ENCODE measurements around the gene SLC23A3. TPM values are rescaled to one million over a fixed set of nuclear protein-coding genes. Genes with fewer than 3 reads are reported as not detected.
A peak's percentile ranks its signal among the peaks of the same experiment; 100 is the strongest.

Gene SLC23A3
- total and polyA plus RNA-seq, 9 of the 15 experiments (the other 6 are each of a cell fraction or from before 2014, with no cell fraction given) = 0.06 to 0.64 (median 0.16) TPM

GRCh38 chr2:219206328-219207133, 36.7 kb upstream of the SLC23A3 start, which contains the start of gene ZFAND2B (continued):
- TF ChIP-seq ZBTB40 (IDR thresholded peaks at IDR 0.05) (0 out of 2 replicates have a peak, but pooled peaks have one; percentile 9), ZBTB40 (CRISPR knock-in tag; IDR thresholded peaks at IDR 0.05) (no peak), SMARCA5 (IDR thresholded peaks at IDR 0.05) (no peak), ZNF311 (CRISPR knock-in tag; IDR thresholded peaks at IDR 0.05) (no peak), NFIC (IDR thresholded peaks at IDR 0.05) (no peak), RFX7 (CRISPR knock-in tag; IDR thresholded peaks at IDR 0.05) (no peak), CCNT2 (IDR thresholded peaks at IDR 0.05; ENCODE audit: borderline replicate concordance, extremely low read depth, insufficient read length, low read depth, low read length) (peak; percentile 49), E2F6 (IDR thresholded peaks at IDR 0.05; ENCODE audit: borderline replicate concordance in 1 of 2, extremely low read depth in 1 of 2, insufficient read depth in 1 of 2, insufficient read length in 1 of 2, low read depth in 1 of 2, low read length in 1 of 2, poor library complexity in 1 of 2, severe bottlenecking in 1 of 2) (peak in 1 of 2 experiments; percentile 32), SRSF9 (IDR thresholded peaks at IDR 0.05; ENCODE audit: borderline replicate concordance, low read depth, low read length) (no peak), CHD2 (IDR thresholded peaks at IDR 0.05; ENCODE audit: low read depth, low read length) (no peak), ZNF507 (tag; conservative IDR thresholded peaks at IDR 0.05) (no peak), CBX5 (IDR thresholded peaks at IDR 0.05; ENCODE audit: borderline replicate concordance, low read depth) (no peak)
